PC-3 (cell line): ENCODE results near the gene CYREN.

Experiments used
- EZH2 ChIP-seq: fragments of 300-600 bp; sonication (generic); IDR thresholded peaks from one replicate; pipeline ENCODE4 v1.6.1; 2017; ENCODE audit warnings: antibody characterized with exemption, mild to moderate bottlenecking, low read length; ENCODE audit not compliant: unreplicated experiment
- TF ChIP-seq, protein P1 (sequence below): fragments of 300-600 bp; sonication (generic); conservative IDR thresholded peaks from 2 replicates; pipeline ENCODE4 v1.5.1; 2017; ENCODE audit warnings: antibody characterized with exemption, low read depth, mild to moderate bottlenecking, low read length

GRCh38 chr7:135181261-135181928 is 10.9 kb upstream of the CYREN start:
- TF ChIP-seq, protein P1, sequence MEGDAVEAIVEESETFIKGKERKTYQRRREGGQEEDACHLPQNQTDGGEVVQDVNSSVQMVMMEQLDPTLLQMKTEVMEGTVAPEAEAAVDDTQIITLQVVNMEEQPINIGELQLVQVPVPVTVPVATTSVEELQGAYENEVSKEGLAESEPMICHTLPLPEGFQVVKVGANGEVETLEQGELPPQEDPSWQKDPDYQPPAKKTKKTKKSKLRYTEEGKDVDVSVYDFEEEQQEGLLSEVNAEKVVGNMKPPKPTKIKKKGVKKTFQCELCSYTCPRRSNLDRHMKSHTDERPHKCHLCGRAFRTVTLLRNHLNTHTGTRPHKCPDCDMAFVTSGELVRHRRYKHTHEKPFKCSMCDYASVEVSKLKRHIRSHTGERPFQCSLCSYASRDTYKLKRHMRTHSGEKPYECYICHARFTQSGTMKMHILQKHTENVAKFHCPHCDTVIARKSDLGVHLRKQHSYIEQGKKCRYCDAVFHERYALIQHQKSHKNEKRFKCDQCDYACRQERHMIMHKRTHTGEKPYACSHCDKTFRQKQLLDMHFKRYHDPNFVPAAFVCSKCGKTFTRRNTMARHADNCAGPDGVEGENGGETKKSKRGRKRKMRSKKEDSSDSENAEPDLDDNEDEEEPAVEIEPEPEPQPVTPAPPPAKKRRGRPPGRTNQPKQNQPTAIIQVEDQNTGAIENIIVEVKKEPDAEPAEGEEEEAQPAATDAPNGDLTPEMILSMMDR, result no peak
- TF ChIP-seq EZH2, result no peak
